ENCODE measurements around the gene PCNX2. TPM values are rescaled to one million over a fixed set of nuclear protein-coding genes. Genes with fewer than 3 reads are reported as not detected.

PCNX2 gene
- 0.07 and 0.74 TPM in 2 replicates for total RNA-seq (2014; rRNA removed; shearing (Covaris generic))

- in situ Hi-C loops (cut with HindIII; ENCODE audit: low sequenced_read_pairs): no loop called here
- peak; percentile 90 for DNase-seq (ENCODE audit: low spot score)
Measured at GRCh38 chr1:233295237-233295974, at the start of gene PCNX2. Gene PCNX2, minus strand, starts transcription at chr1:233295725. Its CDS starts 247 bp downstream, at chr1:233295478.

- DNase-seq (ENCODE audit: low spot score): no peak
- in situ Hi-C loops (cut with HindIII; ENCODE audit: low sequenced_read_pairs): no loop called here
Measured at GRCh38 chr1:233343262-233343661, 47.7 kb upstream of the PCNX2 start.

- DNase-seq (ENCODE audit: low spot score): no peak
- in situ Hi-C loops (cut with HindIII; ENCODE audit: low sequenced_read_pairs): no loop called here
Measured at GRCh38 chr1:233342086-233342485, 46.6 kb upstream of the PCNX2 start.

- in situ Hi-C loops (cut with HindIII; ENCODE audit: low sequenced_read_pairs): no loop called here
- DNase-seq (ENCODE audit: low spot score): no peak
Measured at GRCh38 chr1:233340966-233341516, 45.5 kb upstream of the PCNX2 start.

GRCh38 chr1:233340031-233340555 lies 44.6 kb upstream of the PCNX2 start:
- in situ Hi-C loops (cut with HindIII; ENCODE audit: low sequenced_read_pairs): no loop called here
- no peak for DNase-seq (ENCODE audit: low spot score)

GRCh38 chr1:233338102-233338501 lies 42.6 kb upstream of the PCNX2 start:
- DNase-seq (ENCODE audit: low spot score): no peak
- in situ Hi-C loops (cut with HindIII; ENCODE audit: low sequenced_read_pairs): no loop called here

GRCh38 chr1:233337505-233337904 lies 42.0 kb upstream of the PCNX2 start:
- in situ Hi-C loops (cut with HindIII; ENCODE audit: low sequenced_read_pairs): no loop called here
- no peak for DNase-seq (ENCODE audit: low spot score)

- in situ Hi-C loops (cut with HindIII; ENCODE audit: low sequenced_read_pairs): no loop called here
Measured at GRCh38 chr1:233336554-233337456, 41.3 kb upstream of the PCNX2 start.

GRCh38 chr1:233334092-233334491 lies 38.6 kb upstream of the PCNX2 start:
- no peak for DNase-seq (ENCODE audit: low spot score)
- in situ Hi-C loops (cut with HindIII; ENCODE audit: low sequenced_read_pairs): no loop called here

More at GRCh38 chr1:233336554-233337456, 41.3 kb upstream of the PCNX2 start:
- no peak for DNase-seq (ENCODE audit: low spot score)

GRCh38 chr1:233333086-233333485 lies 37.6 kb upstream of the PCNX2 start:
- DNase-seq (ENCODE audit: low spot score): no peak
- in situ Hi-C loops (cut with HindIII; ENCODE audit: low sequenced_read_pairs): no loop called here

GRCh38 chr1:233331676-233332519 lies 36.4 kb upstream of the PCNX2 start:
- in situ Hi-C loops (cut with HindIII; ENCODE audit: low sequenced_read_pairs): no loop called here
- DNase-seq (ENCODE audit: low spot score): no peak

GRCh38 chr1:233328142-233328921 lies 32.8 kb upstream of the PCNX2 start:
- in situ Hi-C loops (cut with HindIII; ENCODE audit: low sequenced_read_pairs): no loop called here
- DNase-seq (ENCODE audit: low spot score): peak; percentile 48

GRCh38 chr1:233327651-233328141 lies 32.2 kb upstream of the PCNX2 start, which contains the start of gene MAP3K21:
Gene MAP3K21, plus strand, starts transcription at chr1:233327724. Its CDS starts 305 bp downstream, at chr1:233328029.
- in situ Hi-C loops (cut with HindIII; ENCODE audit: low sequenced_read_pairs): no loop called here
- DNase-seq (ENCODE audit: low spot score): no peak

GRCh38 chr1:233326811-233327650 lies 31.5 kb upstream of the PCNX2 start:
- in situ Hi-C loops (cut with HindIII; ENCODE audit: low sequenced_read_pairs): no loop called here
- peak; percentile 73 for DNase-seq (ENCODE audit: low spot score)

GRCh38 chr1:233326319-233326718 lies 30.8 kb upstream of the PCNX2 start:
- in situ Hi-C loops (cut with HindIII; ENCODE audit: low sequenced_read_pairs): no loop called here

GRCh38 chr1:233323718-233324117 lies 28.2 kb upstream of the PCNX2 start:
- no peak for DNase-seq (ENCODE audit: low spot score)
- in situ Hi-C loops (cut with HindIII; ENCODE audit: low sequenced_read_pairs): no loop called here

More at GRCh38 chr1:233326319-233326718, 30.8 kb upstream of the PCNX2 start:
- DNase-seq (ENCODE audit: low spot score): no peak

GRCh38 chr1:233320023-233320422 lies 24.5 kb upstream of the PCNX2 start:
- in situ Hi-C loops (cut with HindIII; ENCODE audit: low sequenced_read_pairs): no loop called here
- no peak for DNase-seq (ENCODE audit: low spot score)
